GM20000 (cell line): ENCODE data around the gene ZZZ3.

ENCODE experiments used
- DNase-seq: peaks from one replicate; pipeline ENCODE4 v3.0.0; 2012; ENCODE audit warnings: low spot score
- TF ChIP-seq, protein P1 (sequence below): IDR thresholded peaks from 2 replicates; pipeline ENCODE4 v1.5.1; 2012; ENCODE audit warnings: mild to moderate bottlenecking, control low read depth; ENCODE audit errors: extremely low read depth, missing control alignments

Gene ZZZ3

GRCh38 chr1:77639056-77639455, 43.4 kb downstream of the ZZZ3 start:
- TF ChIP-seq, protein P1, sequence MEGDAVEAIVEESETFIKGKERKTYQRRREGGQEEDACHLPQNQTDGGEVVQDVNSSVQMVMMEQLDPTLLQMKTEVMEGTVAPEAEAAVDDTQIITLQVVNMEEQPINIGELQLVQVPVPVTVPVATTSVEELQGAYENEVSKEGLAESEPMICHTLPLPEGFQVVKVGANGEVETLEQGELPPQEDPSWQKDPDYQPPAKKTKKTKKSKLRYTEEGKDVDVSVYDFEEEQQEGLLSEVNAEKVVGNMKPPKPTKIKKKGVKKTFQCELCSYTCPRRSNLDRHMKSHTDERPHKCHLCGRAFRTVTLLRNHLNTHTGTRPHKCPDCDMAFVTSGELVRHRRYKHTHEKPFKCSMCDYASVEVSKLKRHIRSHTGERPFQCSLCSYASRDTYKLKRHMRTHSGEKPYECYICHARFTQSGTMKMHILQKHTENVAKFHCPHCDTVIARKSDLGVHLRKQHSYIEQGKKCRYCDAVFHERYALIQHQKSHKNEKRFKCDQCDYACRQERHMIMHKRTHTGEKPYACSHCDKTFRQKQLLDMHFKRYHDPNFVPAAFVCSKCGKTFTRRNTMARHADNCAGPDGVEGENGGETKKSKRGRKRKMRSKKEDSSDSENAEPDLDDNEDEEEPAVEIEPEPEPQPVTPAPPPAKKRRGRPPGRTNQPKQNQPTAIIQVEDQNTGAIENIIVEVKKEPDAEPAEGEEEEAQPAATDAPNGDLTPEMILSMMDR: no peak
- DNase-seq: no peak

DNA sequence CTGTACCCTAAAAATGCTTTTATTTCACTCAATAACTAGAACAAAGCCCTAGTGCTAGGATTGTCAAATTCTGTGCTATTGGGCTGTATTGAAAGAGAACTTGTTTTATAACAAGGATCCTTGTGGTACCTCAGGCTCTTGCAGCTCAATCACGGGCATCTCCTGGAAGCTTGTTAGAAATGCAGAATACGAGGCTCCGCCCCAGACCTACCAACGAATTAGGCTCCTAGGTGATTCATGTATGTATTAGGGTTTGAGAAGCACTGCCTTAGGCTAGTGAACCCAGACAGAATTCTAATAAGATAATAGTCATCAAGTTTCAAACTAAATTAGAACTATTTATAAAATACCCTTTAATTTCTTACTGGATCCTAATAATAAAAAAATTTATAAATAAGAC, 45.6 kb downstream of the ZZZ3 start:
- no peak for DNase-seq
- TF ChIP-seq, protein P1: no peak
